ENCODE results near the gene NPAS2. TPM values are rescaled to one million over a fixed set of nuclear protein-coding genes. Genes with fewer than 3 reads are reported as not detected.

The NPAS2 gene
- total RNA-seq, 2 donors from 2014 or later: 33.9 to 38.3 TPM

DNA sequence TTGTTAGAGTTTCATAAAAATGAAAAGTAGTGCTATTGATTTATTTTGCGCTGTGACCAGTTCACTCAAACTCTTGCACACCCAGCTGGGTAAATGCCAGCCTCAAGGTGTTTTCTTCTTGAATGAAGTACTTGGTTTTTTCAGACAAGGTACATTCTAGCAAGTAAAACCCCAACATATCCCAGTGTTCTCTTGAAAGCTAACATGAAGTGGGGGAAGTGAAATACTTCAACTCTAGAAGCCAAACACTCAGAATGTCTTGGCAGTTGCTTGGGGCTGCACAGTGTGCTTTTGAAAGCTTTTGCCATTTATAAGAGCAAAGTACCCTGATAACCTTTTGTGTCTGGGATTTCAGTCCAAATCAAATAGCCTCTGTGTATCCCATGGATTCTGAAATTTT lies 13.4 kb downstream of the NPAS2 start:
- Histone ChIP-seq H3K27me3 (no peaks in the 10 kb centered on the region), H3K36me3 (no peaks in the 10 kb centered on the region), H3K27ac (no peak overlapping the region), H3K4me3 (no peak overlapping the region), H3K9me3 (no peaks in the 10 kb centered on the region), H3K4me1 (peaks cover 7% of the 10 kb centered on the region), H3K9ac (ENCODE audit: low read depth in 2 of 2, low read length in 2 of 2) (no peak overlapping the region)
- DNase-seq: no peak
- TF ChIP-seq, protein P1, sequence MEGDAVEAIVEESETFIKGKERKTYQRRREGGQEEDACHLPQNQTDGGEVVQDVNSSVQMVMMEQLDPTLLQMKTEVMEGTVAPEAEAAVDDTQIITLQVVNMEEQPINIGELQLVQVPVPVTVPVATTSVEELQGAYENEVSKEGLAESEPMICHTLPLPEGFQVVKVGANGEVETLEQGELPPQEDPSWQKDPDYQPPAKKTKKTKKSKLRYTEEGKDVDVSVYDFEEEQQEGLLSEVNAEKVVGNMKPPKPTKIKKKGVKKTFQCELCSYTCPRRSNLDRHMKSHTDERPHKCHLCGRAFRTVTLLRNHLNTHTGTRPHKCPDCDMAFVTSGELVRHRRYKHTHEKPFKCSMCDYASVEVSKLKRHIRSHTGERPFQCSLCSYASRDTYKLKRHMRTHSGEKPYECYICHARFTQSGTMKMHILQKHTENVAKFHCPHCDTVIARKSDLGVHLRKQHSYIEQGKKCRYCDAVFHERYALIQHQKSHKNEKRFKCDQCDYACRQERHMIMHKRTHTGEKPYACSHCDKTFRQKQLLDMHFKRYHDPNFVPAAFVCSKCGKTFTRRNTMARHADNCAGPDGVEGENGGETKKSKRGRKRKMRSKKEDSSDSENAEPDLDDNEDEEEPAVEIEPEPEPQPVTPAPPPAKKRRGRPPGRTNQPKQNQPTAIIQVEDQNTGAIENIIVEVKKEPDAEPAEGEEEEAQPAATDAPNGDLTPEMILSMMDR (IDR thresholded peaks at IDR 0.05): no peak
- intact Hi-C loops (cut with DNase I): no loop called here

DNA sequence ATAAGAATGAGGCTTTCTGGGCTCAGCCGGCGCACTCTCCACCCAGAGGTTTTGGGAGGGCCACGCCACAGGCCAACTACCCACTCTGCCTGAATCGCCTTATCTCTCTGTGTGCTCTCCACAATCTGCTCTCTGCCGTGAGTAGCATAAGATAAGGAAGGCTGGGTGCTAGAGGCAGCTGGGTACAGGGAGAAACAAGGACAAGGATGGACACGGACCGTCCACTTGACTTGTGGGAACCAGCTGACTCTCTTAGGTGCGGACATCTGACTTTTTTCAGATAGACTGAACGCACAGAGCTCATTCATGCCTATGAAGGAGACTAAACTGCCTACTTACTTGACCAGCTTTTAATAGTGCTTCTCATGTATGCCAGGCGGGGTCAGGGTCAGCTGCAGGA lies 14.3 kb downstream of the NPAS2 start:
- TF ChIP-seq, protein P1 (IDR thresholded peaks at IDR 0.05): no peak
- DNase-seq: no peak
- intact Hi-C loops (cut with DNase I): no loop called here
- Histone ChIP-seq H3K4me1 (peaks cover 7% of the 10 kb centered on the region), H3K36me3 (no peaks in the 10 kb centered on the region), H3K9ac (ENCODE audit: low read depth in 2 of 2, low read length in 2 of 2) (no peak overlapping the region), H3K27ac (no peak overlapping the region), H3K9me3 (no peaks in the 10 kb centered on the region), H3K4me3 (no peak overlapping the region), H3K27me3 (no peaks in the 10 kb centered on the region)

DNA sequence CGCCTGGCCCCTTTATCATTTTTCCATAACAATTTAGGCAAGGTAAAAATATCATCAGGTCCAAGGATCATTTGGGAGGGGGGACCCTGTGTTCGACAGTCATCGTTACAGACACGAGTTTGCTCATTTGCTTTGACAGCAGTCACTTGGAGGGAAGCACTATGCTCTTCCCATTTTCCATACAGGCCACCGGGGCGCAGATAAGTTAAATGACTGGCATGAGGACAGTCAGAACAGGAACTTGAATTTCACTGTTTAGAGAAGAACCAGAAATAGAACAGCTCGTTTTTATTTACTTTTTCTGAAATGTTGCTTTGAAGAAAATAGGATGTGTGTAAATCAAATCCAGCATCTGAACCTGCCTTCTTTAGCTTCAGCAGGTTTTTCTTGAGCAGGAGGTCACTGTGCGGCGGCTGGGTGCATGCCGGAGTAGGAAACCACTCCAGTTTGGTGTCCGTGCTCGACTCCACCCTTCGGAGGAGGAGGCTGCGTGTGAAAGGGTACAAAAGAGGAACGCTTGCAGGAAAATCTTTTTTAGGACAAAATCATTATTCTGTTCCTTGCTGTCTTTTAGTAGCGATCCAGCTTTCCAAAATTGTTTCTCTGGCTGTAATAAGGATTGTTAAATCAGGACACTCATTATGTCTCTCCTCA lies 15.2 kb downstream of the NPAS2 start:
- TF ChIP-seq, protein P1 (IDR thresholded peaks at IDR 0.05): no peak
- Histone ChIP-seq H3K4me1 (peaks cover 7% of the 10 kb centered on the region), H3K27ac (no peak overlapping the region), H3K4me3 (no peak overlapping the region), H3K9me3 (no peaks in the 10 kb centered on the region), H3K36me3 (no peaks in the 10 kb centered on the region), H3K27me3 (no peaks in the 10 kb centered on the region), H3K9ac (ENCODE audit: low read depth in 2 of 2, low read length in 2 of 2) (no peak overlapping the region)
- intact Hi-C loops (cut with DNase I): no loop called here
- DNase-seq: no peak

DNA sequence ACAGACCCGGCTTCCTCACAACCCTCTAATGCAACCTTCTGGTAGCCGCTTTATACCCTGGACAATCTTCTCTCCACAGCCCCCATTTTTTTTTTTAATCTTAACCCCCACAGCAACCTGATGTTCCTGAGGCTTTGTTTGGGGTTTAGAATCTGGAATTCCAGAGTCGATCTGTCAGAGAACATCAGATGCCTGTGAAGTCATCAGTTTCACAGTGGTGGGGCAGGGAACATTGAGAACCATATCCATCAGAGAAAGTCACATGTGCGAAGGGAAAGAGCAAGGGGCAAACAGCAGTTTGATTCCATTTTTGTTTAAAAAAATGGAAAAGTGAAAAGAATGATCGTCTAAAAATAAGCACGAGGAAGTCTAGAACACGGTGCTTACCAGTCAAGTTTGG lies 20.6 kb downstream of the NPAS2 start:
- intact Hi-C loops (cut with DNase I): no loop called here
- Histone ChIP-seq H3K9ac (ENCODE audit: low read depth in 2 of 2, low read length in 2 of 2) (no peak overlapping the region), H3K27ac (no peak overlapping the region), H3K4me3 (no peak overlapping the region), H3K36me3 (no peaks in the 10 kb centered on the region), H3K27me3 (no peaks in the 10 kb centered on the region), H3K4me1 (no peaks in the 10 kb centered on the region), H3K9me3 (no peaks in the 10 kb centered on the region)
- TF ChIP-seq, protein P1 (IDR thresholded peaks at IDR 0.05): no peak
- no peak for DNase-seq

DNA sequence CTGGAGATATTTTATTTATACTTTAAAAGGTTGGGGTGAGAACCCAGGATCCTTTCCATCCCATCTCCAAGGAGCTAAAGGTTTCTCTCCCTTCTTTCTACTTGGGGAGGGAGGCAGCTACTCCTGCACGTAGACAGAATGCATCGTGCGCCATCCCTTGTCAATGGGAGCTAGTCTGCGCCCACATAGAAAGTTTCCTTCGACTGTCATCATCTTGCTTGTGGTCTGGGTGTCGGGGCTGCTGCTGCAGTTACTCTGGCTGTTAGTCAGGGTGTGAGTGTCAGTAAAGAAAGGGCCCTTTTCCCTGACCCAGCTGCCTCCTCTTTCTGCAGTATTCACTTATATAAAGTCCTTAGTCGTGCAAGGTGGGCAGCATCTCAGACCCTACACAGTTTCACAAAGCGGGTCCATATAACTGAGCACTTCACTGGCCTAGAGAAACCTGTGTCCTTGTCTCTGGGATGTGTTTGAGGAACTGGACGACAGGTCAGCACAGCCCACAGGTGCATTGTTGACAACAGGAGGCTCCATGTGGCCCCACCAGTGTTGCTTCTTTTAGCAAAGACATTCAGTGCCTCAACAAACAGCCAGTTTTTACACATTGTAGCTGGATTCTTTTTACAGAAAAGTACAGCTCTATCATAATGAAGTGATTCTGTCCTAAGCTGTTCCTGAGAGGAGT lies 22.4 kb downstream of the NPAS2 start:
- Histone ChIP-seq H3K27me3 (no peaks in the 10 kb centered on the region), H3K9me3 (no peaks in the 10 kb centered on the region), H3K4me1 (no peaks in the 10 kb centered on the region), H3K9ac (ENCODE audit: low read depth in 2 of 2, low read length in 2 of 2) (no peak overlapping the region), H3K36me3 (no peaks in the 10 kb centered on the region), H3K27ac (no peak overlapping the region), H3K4me3 (no peak overlapping the region)
- DNase-seq: no peak
- TF ChIP-seq, protein P1 (IDR thresholded peaks at IDR 0.05): no peak
- intact Hi-C loops (cut with DNase I): no loop called here
